Fibroblast of lung (primary cell): ENCODE data around the gene EEF1B2.

Source experiments
- EZH2 ChIP-seq: IDR thresholded peaks from 2 replicates; pipeline ENCODE4 v1.5.1; 2012; ENCODE audit warnings: low read length, control low read depth, mild to moderate bottlenecking; ENCODE audit errors: missing control alignments
- TF ChIP-seq, protein P1 (sequence below), 2 donors: IDR thresholded peaks in 1 of 2; conservative IDR thresholded peaks in 1 of 2; 1 replicate in 1 of 2; 2 replicates in 1 of 2; pipeline ENCODE4 v1.5.1; 2011 to 2012; ENCODE audit warnings: low read length in 2 of 2, control low read depth in 1 of 2, inconsistent platforms in 1 of 2, low read depth in 1 of 2, mild to moderate bottlenecking in 1 of 2

DNA sequence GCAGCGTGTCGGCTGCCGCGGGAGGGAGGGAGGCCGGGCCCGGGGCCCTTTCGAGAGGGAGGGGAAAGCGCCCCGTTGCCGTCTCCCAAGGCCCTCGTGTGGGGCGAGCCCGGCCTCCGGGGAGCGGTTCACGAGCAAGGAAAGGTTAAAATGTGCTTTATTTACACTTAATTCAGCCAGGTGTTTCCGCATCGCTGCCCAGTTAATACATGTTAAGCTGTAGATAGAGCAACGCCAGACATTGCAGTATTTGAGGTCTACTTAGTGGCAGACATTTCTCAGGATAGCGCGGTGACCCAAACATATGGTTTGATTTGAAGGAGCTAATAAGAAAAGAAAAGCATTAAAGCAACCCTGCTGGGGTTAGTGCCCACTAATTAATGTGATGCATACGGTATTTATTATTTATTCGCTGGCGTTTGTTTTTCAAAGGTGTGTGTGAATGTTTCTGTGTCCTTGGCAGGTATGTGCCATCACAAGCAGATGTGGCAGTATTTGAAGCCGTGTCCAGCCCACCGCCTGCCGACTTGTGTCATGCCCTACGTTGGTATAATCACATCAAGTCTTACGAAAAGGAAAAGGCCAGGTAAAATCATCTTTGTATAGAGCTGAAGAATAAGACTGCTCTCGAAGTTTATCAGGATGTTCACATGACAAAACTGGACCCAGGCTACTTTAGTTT, 571 bp downstream of the EEF1B2 start:
- TF ChIP-seq, protein P1, sequence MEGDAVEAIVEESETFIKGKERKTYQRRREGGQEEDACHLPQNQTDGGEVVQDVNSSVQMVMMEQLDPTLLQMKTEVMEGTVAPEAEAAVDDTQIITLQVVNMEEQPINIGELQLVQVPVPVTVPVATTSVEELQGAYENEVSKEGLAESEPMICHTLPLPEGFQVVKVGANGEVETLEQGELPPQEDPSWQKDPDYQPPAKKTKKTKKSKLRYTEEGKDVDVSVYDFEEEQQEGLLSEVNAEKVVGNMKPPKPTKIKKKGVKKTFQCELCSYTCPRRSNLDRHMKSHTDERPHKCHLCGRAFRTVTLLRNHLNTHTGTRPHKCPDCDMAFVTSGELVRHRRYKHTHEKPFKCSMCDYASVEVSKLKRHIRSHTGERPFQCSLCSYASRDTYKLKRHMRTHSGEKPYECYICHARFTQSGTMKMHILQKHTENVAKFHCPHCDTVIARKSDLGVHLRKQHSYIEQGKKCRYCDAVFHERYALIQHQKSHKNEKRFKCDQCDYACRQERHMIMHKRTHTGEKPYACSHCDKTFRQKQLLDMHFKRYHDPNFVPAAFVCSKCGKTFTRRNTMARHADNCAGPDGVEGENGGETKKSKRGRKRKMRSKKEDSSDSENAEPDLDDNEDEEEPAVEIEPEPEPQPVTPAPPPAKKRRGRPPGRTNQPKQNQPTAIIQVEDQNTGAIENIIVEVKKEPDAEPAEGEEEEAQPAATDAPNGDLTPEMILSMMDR (conservative IDR thresholded peaks at IDR 0.05 in 1 of 2, IDR thresholded peaks at IDR 0.05 in 1 of 2; ENCODE audit: low read depth in 1 of 2, low read length in 2 of 2): no peak
- no peak for TF ChIP-seq EZH2
